ENCODE data around the gene ABHD17B.

GRCh38 chr9:71908825-71909224 lies 2.2 kb downstream of the ABHD17B start:
- TF ChIP-seq CTCF (conservative IDR thresholded peaks at IDR 0.05; ENCODE audit: low read length): no peak
- TF ChIP-seq EZH2phosphoT487 (IDR thresholded peaks at IDR 0.05; ENCODE audit: borderline replicate concordance): no peak
